Ascending aorta (tissue), 2 donors: Measurements from ENCODE around the gene GPATCH11. TPM values are rescaled to one million over a fixed set of nuclear protein-coding genes. Genes with fewer than 3 reads are reported as not detected.

Source experiments
- DNase-seq, 2 donors: peaks; one replicate each; pipeline ENCODE4 v3.0.0-alpha.2; 2019; ENCODE audit warnings: low spot score in 2 of 2
- H3K27ac ChIP-seq, 2 donors: fragments of 200-600 bp; sonication (generic); one replicate each; pipeline ENCODE4 v1.5.1; 2016 to 2017; ENCODE audit warnings: mild to moderate bottlenecking in 1 of 2
- H3K27me3 ChIP-seq: fragments of 200-600 bp; sonication (generic); one replicate; pipeline ENCODE4 v1.5.1; 2017
- H3K36me3 ChIP-seq, 2 donors: fragments of 200-600 bp; sonication (generic); one replicate each; pipeline ENCODE4 v1.5.1; 2016
- H3K4me1 ChIP-seq, 2 donors: fragments of 200-600 bp; sonication (generic); one replicate each; pipeline ENCODE4 v1.5.1; 2016 to 2017; ENCODE audit warnings: mild to moderate bottlenecking in 1 of 2
- H3K4me3 ChIP-seq, 2 donors: fragments of 200-600 bp; sonication (generic); one replicate each; pipeline ENCODE4 v1.5.1; 2016 to 2017; ENCODE audit warnings: mild to moderate bottlenecking in 1 of 2
- H3K9me3 ChIP-seq, 2 donors: fragments of 200-600 bp; sonication (generic); one replicate each; pipeline ENCODE4 v1.5.1; 2016
- CTCF ChIP-seq, 3 experiments: fragments of 200-600 bp in 2 of 3; fragments of 450-650 bp in 1 of 3; sonication (generic) in 2 of 3; IDR thresholded peaks; one replicate each; pipeline ENCODE4 v1.5.1; 2016 to 2019; ENCODE audit warnings: antibody characterized with exemption in 3 of 3, mild to moderate bottlenecking in 1 of 3, moderate library complexity in 1 of 3
- intact Hi-C: fragments of 100-400 bp; cut with DNase I; formaldehyde crosslinking; loops from one replicate; pipeline ENCODE4 v1.15.1; 2023
- total RNA-seq: library from RNA; depleted of rRNA; stranded (reverse); fragments of >200 nt; gene quantifications from one replicate; pipeline ENCODE4 v1.1.0, GENCODE V29; 2016

Gene GPATCH11
- total RNA-seq, 1 donor from 2014 or later = 0.21 TPM

- H3K36me3 ChIP-seq = peaks cover 33 to 65% of the 10 kb centered on the region in 2 donors
- no peaks in the 10 kb centered on the region for H3K9me3 ChIP-seq
- no peak overlapping the region for H3K4me3 ChIP-seq
- H3K27me3 ChIP-seq = no peaks in the 10 kb centered on the region
- no peak for TF ChIP-seq CTCF (IDR thresholded peaks at IDR 0.05)
- intact Hi-C loops = no loop called here
- peaks cover 0 to 5% of the 10 kb centered on the region in 2 donors for H3K4me1 ChIP-seq
- no peak for DNase-seq
- no peak overlapping the region for H3K27ac ChIP-seq
Measured at GRCh38 chr2:37105150-37105549, 20.8 kb downstream of the GPATCH11 start.

GRCh38 chr2:37109523-37109922 is 25.2 kb downstream of the GPATCH11 start:
- peaks cover 34 to 72% of the 10 kb centered on the region in 2 donors for H3K36me3 ChIP-seq
- H3K27ac ChIP-seq = no peak overlapping the region
- no peaks in the 10 kb centered on the region for H3K9me3 ChIP-seq
- DNase-seq = no peak
- no peak for TF ChIP-seq CTCF (IDR thresholded peaks at IDR 0.05)
- H3K4me3 ChIP-seq = no peak overlapping the region
- no peaks in the 10 kb centered on the region for H3K27me3 ChIP-seq
- intact Hi-C loops = no loop called here
- no peaks in the 10 kb centered on the region for H3K4me1 ChIP-seq

GRCh38 chr2:37110306-37111212 is 26.2 kb downstream of the GPATCH11 start:
- no peaks in the 10 kb centered on the region for H3K27me3 ChIP-seq
- no peak overlapping the region for H3K27ac ChIP-seq
- TF ChIP-seq CTCF (IDR thresholded peaks at IDR 0.05) = no peak
- no peaks in the 10 kb centered on the region for H3K4me1 ChIP-seq
- peaks cover 34 to 69% of the 10 kb centered on the region in 2 donors for H3K36me3 ChIP-seq
- no peak overlapping the region for H3K4me3 ChIP-seq
- intact Hi-C loops = no loop called here
- DNase-seq = no peak
- H3K9me3 ChIP-seq = no peaks in the 10 kb centered on the region

- H3K4me1 ChIP-seq = no peaks in the 10 kb centered on the region
- H3K27ac ChIP-seq = no peak overlapping the region
- H3K27me3 ChIP-seq = no peaks in the 10 kb centered on the region
- no peak for DNase-seq
- H3K36me3 ChIP-seq = peaks cover 45 to 69% of the 10 kb centered on the region in 2 donors
- H3K4me3 ChIP-seq = no peak overlapping the region
- intact Hi-C loops = no loop called here
- no peaks in the 10 kb centered on the region for H3K9me3 ChIP-seq
- TF ChIP-seq CTCF (IDR thresholded peaks at IDR 0.05) = no peak
Measured at GRCh38 chr2:37111958-37112357, 27.6 kb downstream of the GPATCH11 start.

- Histone ChIP-seq H3K27me3 (no peaks in the 10 kb centered on the region), H3K27ac (no peak overlapping the region), H3K4me3 (no peak overlapping the region), H3K9me3 (no peaks in the 10 kb centered on the region), H3K4me1 (no peaks in the 10 kb centered on the region), H3K36me3 (peaks cover 52 to 73% of the 10 kb centered on the region in 2 donors)
- TF ChIP-seq CTCF (IDR thresholded peaks at IDR 0.05) = no peak
- intact Hi-C loops = no loop called here
- no peak for DNase-seq
Measured at GRCh38 chr2:37117566-37117965, 33.2 kb downstream of the GPATCH11 start.
